ENCODE measurements around the gene BUD23.

DNA sequence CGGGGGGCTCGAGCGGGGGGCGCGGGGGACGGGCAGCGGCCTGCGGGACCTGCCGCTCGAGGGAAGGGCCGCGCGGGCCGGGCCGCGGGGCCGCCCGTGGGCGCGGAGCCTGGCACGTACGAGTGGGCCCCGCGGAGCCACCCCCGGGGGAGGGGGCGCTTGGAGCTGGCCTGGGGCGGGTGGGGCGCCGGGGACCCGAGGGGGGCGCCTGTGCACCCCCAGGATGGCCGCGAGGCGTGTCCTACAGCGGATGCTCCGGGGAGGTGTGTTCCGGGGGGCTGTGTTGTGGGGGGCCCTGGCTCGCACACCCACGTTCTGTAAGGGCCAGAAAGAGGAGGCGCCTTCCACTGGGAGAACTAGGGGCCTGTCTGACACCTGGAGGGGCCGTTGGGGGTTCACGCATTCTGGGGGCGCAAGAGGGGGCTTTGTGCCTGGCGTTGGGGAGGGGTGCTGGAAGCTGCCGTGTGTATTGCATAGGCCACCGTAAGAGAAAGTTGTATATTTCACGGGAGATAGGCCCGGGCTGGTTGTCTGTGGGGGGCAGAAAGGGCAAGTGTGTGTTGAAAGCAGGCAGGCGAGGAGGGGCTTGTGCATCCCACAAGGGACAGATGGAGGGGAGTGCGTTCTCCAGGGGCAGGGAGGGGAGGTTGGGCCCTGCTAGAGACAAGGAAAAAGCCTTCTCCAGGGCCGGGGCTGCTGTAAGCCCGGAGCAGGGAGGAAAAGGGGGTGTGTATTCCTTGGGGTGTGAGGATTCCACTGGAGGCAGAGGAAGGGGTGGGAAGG lies 15.1 kb upstream of the BUD23 start:
- TF ChIP-seq, protein P1, sequence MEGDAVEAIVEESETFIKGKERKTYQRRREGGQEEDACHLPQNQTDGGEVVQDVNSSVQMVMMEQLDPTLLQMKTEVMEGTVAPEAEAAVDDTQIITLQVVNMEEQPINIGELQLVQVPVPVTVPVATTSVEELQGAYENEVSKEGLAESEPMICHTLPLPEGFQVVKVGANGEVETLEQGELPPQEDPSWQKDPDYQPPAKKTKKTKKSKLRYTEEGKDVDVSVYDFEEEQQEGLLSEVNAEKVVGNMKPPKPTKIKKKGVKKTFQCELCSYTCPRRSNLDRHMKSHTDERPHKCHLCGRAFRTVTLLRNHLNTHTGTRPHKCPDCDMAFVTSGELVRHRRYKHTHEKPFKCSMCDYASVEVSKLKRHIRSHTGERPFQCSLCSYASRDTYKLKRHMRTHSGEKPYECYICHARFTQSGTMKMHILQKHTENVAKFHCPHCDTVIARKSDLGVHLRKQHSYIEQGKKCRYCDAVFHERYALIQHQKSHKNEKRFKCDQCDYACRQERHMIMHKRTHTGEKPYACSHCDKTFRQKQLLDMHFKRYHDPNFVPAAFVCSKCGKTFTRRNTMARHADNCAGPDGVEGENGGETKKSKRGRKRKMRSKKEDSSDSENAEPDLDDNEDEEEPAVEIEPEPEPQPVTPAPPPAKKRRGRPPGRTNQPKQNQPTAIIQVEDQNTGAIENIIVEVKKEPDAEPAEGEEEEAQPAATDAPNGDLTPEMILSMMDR (IDR thresholded peaks at IDR 0.05; ENCODE audit: borderline replicate concordance, extremely low read depth, low read length, poor library complexity, severe bottlenecking): no peak
- no peak for TF ChIP-seq EZH2 (IDR thresholded peaks at IDR 0.05; ENCODE audit: borderline replicate concordance, low read depth, low read length, severe bottlenecking)

All from DND-41 (cell line).